CD4-positive, alpha-beta T cell treated with Interleukin-15 for 1 hour (primary cell): ENCODE data around the gene KRTAP4-9.
A peak's percentile ranks its signal among the peaks of the same experiment; 100 is the strongest.
"Not testable (repeated sequence)": the region's sequence is repeated elsewhere in the genome, so short reads cannot be mapped to it uniquely, and the experiment has no call there.

Experiments
- DNase-seq: peaks from one replicate; pipeline ENCODE4 v3.0.0-alpha.2; 2020

Gene KRTAP4-9

DNA sequence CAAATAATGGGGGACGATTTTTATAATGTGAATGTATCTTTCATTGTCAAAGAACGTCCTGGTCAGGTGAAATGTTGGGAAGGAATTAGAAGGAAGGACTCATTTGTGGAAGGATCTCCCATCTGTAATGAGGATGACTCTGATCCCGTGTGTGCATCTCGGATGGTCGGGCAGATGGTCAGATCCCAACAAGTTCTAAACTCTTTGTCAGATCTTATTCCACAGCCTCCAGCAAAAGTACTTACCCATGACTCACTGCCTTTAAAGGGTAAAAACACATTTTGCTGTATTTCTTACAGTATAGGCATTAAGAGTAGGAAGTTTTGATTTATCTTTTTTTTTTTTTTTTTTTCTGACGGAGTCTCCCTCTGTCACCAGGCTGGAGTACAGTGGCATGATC lies 6.7 kb upstream of the KRTAP4-9 start:
- DNase-seq, result no peak

DNA sequence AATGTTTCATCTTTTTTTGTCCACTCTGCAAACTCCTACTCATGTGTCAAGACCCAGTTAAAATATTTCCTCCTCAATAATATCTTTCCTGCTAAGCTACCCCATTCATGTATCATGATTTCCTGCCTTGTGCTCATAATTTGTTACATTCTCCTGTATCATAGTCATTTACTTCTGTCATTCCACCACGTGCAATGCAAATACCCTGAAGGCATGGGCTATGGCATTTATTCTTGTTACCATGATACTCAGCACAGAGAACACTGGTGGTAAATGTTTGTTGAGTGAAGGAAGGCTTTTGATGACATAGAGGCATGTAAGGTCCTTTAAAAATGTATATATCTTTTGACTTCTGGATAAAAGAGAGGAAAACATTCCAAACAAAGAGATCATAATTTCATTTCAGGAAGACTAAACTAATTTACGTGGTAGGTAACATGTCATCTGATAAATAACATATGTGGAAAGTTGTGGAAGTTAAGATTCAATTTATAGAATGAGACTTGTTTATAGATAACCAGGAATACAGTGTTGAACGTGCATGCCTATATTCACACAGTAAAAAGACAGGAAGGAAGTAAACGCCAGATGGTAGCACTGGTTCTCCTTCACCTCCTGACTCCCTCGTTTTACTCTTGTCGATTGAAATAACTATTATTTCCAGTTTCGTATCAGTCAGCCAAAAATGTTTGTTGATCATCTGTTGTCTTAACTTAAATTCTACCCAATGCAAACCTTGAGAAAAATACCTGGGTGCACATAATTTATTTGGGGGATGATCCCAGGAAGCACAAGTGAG lies 5.3 kb upstream of the KRTAP4-9 start:
- not testable (repeated sequence) for DNase-seq

DNA sequence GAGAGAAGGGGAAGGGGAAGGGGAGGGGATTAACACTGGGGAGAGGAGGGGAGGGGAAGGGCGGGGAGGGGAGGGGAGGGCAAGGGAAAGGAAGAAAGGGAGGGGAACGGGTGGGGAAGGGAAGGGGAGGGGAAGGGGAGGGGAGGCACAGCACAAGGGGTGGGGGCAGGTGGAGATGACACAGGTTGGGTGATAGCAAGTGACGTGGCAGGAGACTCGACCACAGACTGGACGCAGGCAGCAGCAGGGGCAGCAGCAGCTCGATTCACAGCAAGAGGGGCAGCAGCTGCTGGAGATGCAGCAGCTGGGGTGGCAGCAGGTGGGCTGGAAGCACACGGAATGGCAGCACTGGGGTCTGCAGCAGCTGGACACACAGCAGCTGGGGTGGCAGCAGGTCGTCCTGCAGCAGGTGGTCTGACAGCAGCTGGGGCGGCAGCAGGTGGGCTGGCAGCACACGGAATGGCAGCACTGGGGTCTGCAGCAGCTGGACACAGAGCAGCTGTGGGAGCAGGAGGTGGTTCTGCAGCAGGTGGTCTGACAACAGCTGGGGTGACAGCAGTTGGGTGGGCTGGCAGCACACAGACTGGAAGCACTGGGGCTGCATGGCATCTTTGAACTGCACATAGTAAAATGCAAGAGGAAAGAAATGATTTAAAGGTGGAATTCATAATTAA lies 3.5 kb upstream of the KRTAP4-9 start, which contains the start of gene KRTAP4-16:
Gene KRTAP4-16, minus strand, starts transcription at position 624 of the 674 bp plus-strand sequence. Its CDS starts 0 bp downstream, at position 624.
- DNase-seq, result no peak

DNA sequence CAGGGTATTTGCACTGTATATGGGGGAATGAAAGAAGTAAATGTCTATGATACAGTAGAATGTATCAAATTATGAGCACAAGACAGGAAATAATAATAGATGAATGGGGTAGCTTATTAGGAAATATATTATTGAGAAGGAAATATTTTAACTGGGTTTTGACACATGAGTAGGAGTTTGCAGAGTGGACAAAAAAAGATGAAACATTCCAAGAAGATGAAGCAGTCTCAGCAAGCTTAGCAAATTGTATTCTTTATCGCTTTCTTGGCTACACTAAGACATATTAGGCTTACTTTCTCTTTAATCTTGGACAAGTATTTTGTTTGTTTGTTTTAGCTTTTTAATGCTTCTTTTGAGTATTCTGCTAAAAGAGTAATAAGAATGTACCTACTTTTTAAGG lies 1.3 kb upstream of the KRTAP4-9 start:
- DNase-seq, result no peak

DNA sequence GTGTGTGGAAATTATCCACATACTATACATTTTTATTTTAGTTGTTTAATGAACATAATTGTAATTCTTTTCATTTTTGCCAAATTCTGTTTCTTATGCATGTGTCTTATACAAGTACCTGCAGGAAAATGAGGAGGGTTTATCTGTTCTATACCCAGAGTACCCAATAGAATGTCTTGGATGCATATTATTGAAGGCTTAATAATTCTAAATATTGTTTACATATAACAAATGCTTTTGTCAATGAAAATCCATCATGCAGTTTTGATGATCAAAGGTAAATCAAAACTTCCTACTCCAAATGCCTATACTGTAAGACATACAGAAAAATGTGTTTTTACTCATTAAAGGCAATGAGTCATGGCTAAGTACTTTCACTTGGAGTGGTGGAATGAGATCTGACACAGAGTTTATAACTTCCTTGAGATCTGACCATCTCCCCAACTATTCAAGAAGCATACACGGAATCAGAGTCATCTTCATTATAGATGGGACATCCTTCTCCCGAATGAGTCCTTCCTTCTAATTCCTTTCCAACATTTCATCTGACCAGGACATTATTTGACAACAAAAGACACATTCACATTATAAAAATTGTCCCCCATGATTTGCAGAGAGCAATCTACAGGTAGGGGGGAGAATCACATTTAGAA lies 677 bp upstream of the KRTAP4-9 start:
- not testable (repeated sequence) for DNase-seq

DNA sequence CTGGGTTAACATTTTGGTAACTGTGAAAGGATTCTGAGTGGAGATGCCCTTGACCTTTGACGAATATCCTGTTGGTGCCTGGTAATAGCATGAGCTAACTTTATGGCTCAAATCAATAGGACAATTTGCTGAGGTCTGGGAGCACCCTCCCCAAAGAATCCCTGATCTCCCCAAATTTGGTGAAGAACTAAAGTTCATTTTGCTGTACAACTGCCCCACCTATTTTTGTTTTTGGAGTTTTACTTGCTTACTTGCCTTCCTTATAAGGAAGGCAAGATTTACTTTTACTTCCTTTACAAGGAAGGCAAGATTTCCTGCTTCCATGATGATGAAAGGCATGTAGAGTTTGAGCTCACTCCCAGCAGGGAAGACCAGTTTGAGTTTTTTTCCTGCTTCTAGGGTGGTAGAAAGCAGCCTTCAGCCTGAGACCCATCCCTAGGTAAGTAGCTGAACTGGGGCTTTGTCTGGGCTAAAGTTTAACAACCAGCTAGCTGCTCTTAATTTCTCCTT lies 2.8 kb downstream of the KRTAP4-9 start:
- no peak for DNase-seq

DNA sequence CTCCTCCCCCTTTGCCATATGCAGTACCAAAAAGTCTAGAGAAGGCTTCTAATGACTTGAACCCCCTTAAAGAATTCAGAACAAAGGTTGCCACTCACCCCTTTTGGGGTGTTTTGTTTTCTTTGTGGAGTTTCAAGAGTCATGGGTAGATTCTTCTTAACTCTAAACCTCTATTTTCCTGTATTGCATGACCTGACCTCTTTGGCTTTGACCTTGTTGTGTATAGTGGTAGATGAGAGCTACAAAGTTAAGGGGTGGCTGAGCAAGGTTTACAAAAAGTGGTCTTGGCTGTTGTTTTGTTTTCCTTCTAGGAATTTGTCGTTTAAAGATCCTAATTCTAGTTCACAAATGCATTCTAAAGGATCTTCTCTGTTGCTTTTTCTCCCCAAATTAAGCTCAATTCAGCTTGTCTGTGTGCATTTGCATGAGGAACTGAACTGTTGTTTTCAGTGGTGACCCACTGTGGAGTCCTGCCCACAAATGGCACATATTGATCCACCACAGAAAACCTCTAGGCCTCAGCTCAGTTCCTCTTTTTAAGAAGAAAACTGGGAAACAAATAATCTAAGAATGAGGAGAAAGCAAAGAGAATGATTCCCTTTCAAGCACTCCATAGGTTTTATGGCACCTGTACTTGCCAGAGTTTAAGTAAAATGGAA lies 3.7 kb downstream of the KRTAP4-9 start:
- not testable (repeated sequence) for DNase-seq

DNA sequence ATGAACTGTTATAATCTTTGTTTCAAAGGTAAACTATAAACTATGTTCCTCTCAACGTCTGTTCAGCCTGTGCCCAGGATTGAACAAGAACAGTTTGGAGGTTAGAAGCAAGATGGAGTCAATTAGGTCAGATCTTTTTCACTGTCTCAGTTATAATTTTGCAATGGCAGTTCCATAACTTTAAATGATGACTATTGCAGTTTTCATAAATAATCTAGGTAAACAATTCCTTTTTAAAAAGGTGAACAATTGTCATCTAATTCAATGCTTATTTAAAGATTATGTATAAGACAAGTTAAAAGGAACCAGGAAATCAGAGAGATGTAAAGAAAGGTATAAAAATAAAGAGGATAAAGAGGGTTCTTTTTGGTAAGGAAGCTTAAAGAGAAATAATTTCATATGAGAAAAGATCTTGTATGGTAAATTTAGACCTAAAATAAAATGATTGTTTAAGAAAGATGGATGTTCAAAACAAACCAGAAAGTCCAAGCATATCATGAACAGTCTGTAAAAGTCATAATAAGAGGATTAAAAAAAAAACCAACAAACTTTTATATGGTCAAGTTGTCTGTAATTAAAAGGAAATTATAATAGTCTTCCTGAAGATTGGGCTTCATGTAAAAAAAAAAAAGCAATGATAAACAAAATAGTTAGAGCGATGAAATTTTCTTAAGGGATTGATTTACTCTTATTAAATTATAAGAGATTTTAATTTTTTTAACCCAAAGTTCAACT lies 6.1 kb downstream of the KRTAP4-9 start:
- no peak for DNase-seq

DNA sequence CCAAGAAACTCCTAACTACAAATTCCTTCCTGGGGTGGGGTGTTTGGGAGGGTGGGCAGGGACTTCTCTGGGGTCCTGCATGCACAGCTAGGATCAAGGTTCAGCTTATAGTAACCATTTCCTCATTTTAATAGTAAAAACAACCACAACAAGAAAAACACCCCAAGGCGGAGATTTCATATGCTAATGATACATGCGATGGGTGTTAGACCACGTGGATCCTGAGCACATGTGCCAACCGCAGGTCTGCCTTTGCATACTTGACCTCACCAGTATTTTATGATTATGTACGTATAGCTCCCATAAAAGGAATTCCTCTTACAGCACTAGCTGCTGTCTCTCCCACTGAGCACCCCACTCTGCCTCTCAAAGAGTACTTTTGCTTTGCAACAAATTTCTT lies 11.1 kb downstream of the KRTAP4-9 start:
- DNase-seq, result peak; percentile 49

DNA sequence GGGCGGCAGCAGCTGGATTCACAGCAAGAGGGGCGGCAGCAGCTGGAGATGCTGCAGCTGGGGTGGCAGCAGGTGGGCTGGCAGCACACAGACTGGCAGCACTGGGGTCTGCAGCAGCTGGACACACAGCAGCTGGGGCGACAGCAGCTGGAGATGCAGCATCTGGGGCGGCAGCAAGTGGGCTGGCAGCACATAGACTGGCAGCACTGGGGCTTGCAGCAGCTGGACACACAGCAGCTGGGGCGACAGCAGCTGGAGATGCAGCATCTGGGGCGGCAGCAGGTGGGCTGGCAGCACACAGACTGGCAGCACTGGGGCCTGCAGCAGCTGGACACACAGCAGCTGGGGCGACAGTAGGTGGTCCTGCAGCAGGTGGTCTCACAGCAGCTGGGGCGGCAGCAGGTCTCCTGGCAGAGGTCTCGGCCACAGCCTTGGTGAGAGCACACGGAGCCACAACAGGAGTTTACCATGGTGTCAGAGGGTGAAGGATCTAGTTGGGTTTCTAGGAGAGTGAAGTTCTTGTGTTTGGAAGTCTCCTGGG lies 12.7 kb downstream of the KRTAP4-9 start, which contains the start of gene KRTAP4-11:
Gene KRTAP4-11, minus strand, starts transcription at position 528 of the 541 bp plus-strand sequence. Its CDS starts 58 bp downstream, at position 470.
- DNase-seq, result not testable (repeated sequence)

DNA sequence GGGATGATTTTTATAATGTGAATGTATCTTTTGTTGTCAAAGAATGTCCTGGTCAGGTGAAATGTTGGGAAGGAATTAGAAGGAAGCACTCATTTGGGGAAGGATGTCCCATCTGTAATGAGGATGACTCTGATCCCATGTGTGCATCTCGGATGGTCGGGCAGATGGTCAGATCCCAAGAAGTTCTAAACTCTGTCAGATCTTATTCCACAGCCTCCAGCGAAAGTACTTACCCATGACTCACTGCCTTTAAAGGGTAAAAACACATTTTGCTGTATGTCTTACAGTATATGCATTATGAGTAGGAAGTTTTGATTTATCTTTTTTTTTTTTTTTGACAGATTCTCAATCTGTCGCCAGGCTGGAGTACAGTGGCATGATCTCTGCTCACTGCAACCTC lies 13.5 kb downstream of the KRTAP4-9 start:
- no peak for DNase-seq

DNA sequence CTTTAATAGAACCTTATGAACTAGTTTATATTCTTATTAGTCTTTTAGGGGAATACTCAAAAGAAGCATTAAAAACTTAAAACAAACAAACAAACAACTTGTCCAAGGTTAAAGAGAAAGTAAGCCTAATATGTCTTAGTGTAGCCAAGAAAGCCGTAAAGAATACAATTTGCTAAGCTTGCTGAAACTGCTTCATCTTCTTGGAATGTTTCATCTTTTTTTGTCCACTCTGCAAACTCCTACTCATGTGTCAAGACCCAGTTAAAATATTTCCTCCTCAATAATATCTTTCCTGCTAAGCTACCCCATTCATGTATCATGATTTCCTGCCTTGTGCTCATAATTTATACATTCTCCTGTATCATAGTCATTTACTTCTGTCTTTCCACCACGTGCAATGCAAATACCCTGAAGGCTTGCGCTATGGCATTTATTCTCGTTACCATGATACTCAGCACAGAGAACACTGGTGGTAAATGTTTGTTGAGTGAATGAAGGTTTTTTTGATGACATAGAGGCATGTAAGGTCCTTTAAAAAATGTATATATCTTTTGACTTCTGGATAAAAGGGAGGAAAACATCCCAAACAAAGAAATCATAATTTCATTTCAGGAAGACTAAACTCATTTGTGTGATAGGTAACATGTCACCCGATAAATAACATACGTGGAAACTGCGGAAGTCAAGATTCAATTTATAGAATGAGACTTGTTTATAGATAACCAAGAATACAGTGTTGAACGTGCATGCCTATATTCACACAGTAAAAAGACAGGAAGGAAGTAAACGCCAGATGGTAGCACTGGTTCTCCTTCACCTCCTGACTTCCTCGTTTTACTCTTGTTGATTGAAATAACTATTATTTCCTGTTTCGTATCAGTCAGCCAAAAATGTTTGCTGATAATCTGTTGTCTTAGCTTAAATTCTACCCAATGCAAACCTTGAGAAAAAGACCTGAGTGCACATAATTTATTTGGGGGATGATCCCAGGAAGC lies 14.8 kb downstream of the KRTAP4-9 start:
- peak; percentile 17 for DNase-seq

DNA sequence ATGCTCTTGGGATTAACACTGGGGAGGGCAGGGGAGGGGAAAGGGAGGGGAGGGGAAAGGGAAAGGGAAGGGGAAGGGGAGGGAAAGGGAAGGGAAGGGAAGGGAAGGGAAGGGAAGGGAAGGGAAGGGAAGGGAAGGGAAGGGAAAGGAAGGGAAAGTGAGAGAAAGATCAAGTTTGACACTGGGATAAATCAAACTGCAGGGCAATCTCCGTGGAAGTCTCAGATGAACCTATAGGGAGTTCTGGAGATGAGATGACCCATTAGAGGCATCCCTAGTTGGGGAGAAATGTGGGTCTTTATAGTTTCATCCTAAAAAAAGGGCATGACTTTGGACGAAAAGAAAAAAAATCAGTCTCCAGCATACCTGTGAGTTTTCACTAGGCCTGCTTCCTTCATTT lies 16.6 kb downstream of the KRTAP4-9 start:
- no peak for DNase-seq

DNA sequence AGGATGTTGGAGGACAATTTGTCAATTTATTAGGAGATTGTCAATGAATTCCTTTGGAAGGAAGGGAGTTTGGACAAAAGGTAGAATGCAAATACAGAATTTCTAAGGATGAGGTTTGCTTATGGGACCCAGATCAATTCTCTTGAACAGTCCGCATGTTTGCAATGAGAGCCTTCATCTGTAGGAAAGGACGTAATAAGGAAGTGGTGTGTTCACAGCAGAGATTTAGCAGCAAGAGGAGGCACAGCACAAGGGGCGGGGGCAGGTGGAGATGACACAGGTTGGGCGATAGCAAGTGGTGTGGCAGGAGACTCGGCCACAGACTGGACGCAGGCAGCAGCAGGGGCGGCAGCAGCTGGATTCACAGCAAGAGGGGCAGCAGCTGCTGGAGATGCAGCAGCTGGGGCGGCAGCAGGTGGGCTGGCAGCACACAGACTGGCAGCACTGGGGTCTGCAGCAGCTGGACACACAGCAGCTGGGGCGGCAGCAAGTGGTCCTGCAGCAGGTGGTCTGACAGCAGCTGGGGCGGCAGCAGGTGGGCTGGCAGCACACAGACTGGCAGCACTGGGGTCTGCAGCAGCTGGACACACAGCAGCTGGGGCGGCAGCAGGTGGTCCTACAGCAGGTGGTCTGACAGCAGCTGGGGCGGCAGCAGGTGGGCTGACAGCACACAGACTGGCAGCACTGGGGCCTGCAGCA lies 18.3 kb downstream of the KRTAP4-9 start:
- DNase-seq, result not testable (repeated sequence)

DNA sequence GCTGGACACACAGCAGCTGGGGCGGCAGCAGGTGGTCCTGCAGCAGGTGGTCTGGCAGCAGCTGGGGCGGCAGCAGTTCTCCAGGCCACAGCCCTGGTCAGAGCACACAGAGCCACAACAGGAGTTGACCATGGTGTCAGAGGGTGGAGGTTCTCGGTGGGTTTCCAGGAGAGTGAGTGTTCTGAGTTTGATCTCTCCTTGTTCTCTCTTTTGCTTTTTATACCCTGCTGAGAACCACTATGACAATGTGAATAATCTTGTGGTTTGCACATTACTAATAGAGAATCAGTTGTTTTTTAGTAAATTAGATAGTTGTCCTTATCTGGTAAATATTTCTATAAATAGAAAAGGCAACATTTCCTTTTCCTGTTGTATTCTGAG lies 18.8 kb downstream of the KRTAP4-9 start, which contains the start of gene KRTAP4-12:
Gene KRTAP4-12, minus strand, starts transcription at position 192 of the 381 bp plus-strand sequence. Its CDS starts 60 bp downstream, at position 132.
- not testable (repeated sequence) for DNase-seq

DNA sequence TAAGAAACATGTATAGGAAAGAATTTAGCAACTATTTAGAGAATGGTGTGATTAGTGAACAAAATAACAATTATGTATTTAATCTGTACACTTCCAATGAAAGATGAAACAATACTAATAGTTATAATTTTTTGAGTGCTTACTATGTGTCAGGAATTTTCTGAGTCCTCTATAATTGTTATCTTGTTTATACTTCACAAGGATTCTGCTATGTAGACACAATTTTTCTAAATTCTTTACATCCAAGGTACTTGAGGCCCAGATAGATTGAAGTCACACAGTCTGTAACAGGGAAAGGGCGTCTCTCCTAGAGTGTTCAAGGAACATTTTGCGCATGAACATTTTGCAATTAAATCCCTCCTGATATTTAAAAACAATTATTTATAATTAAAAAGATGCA lies 19.9 kb downstream of the KRTAP4-9 start:
- no peak for DNase-seq

DNA sequence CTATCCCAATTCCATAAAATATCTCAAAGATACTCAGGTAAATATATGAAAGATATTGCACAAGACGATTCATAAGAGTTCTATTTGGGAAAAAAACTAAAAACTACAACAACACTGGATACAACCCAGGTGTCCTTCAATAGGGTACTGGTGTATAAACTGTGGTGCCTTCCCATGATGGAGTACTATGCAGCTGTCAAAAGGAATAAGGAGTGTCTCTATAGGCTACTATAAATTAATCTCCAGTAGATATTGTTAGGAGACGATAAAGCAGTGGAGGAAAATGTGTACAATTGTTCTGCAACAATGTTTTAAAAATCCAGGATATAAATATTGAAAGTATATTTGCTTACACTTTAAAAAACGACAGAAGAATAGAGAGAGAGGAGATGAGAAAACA lies 21.2 kb downstream of the KRTAP4-9 start:
- no peak for DNase-seq

DNA sequence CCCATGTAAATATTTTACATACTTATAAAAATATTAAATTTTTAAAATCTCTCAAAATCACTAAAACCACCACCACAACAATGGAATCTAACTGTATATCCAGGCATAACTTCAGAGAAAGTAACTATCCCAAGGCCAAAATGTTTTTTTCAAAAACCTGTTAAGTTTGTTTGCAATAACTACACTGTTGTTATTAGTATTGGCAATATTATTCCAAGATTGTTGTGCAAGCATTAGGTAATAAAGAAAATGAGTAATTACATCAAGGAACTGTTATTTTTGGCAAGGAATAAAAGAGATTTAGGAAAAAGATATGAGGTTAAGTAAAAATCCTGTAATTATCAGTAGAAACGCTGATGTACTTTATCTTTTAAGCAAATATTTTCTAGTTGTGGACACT lies 22.2 kb downstream of the KRTAP4-9 start:
- DNase-seq, result no peak

DNA sequence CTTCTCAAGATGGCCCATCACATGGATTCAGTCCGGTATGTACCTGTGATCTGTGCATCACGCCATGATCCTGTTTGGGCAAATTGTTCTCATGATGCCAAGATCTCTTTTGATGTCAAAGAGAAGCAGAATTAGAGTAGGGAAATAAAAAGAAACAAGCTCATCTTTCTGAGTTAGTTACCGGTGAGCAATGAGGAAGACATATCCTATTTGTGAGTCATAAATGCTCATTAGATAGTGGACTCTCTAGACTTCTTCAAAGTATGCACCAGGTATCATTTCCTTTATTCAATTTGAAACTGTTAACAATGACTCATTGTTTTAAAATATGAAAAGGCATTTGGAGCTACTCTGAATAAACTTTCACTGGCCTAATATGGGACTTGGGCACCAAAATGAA lies 26.8 kb downstream of the KRTAP4-9 start:
- DNase-seq, result no peak
